Activated naive CD8-positive, alpha-beta T cell treated with anti-CD3 and anti-CD28 coated beads, Interleukin-2, amount 50 U/mL, for 24 hours (primary cell): ENCODE results near the gene LRRC71.

Experiments used
- ATAC-seq: fragments of 150-1000 bp; cut with Tn5 transposase; one replicate; pipeline ENCODE4 v1.10.0; 2021
- DNase-seq: peaks from one replicate; pipeline ENCODE4 v3.0.0; 2021
- H3K27ac Mint-ChIP-seq: one replicate; pipeline ENCODE4 v1.8.0; 2021; ENCODE audit warnings: mild to moderate bottlenecking, mixed read lengths
- H3K27me3 Mint-ChIP-seq: one replicate; pipeline ENCODE4 v1.8.0; 2021; ENCODE audit warnings: mixed read lengths
- H3K36me3 Mint-ChIP-seq: one replicate; pipeline ENCODE4 v1.8.0; 2021; ENCODE audit warnings: low read depth, mixed read lengths
- H3K4me1 Mint-ChIP-seq: one replicate; pipeline ENCODE4 v1.8.0; 2021; ENCODE audit warnings: mixed read lengths
- H3K4me3 Mint-ChIP-seq: one replicate; pipeline ENCODE4 v1.8.0; 2021; ENCODE audit warnings: mild to moderate bottlenecking, moderate library complexity, mixed read lengths
- H3K9me3 Mint-ChIP-seq: one replicate; pipeline ENCODE4 v1.8.0; 2021; ENCODE audit warnings: mixed read lengths

Gene LRRC71

GRCh38 chr1:156937883-156938282 lies 17.5 kb downstream of the LRRC71 start:
- ATAC-seq: no peak
- no peak for DNase-seq
- Mint-ChIP-seq H3K4me3 (no peak overlapping the region), H3K36me3 (no peaks in the 10 kb centered on the region), H3K27ac (no peak overlapping the region), H3K4me1 (no peaks in the 10 kb centered on the region), H3K9me3 (no peaks in the 10 kb centered on the region), H3K27me3 (no peaks in the 10 kb centered on the region)

- DNase-seq: no peak
- no peak for ATAC-seq
- Mint-ChIP-seq H3K4me3 (no peak overlapping the region), H3K9me3 (no peaks in the 10 kb centered on the region), H3K36me3 (no peaks in the 10 kb centered on the region), H3K27ac (no peak overlapping the region), H3K27me3 (no peaks in the 10 kb centered on the region), H3K4me1 (no peaks in the 10 kb centered on the region)
Observed at GRCh38 chr1:156938813-156939212, 18.4 kb downstream of the LRRC71 start.

GRCh38 chr1:156939786-156940334 lies 19.4 kb downstream of the LRRC71 start:
- ATAC-seq (no peak), DNase-seq (no peak)
- Mint-ChIP-seq H3K36me3 (no peaks in the 10 kb centered on the region), H3K27me3 (no peaks in the 10 kb centered on the region), H3K4me3 (no peak overlapping the region), H3K4me1 (no peaks in the 10 kb centered on the region), H3K9me3 (no peaks in the 10 kb centered on the region), H3K27ac (no peak overlapping the region)

- Mint-ChIP-seq H3K4me1 (no peaks in the 10 kb centered on the region), H3K9me3 (no peaks in the 10 kb centered on the region), H3K36me3 (no peaks in the 10 kb centered on the region), H3K27ac (no peak overlapping the region), H3K27me3 (no peaks in the 10 kb centered on the region), H3K4me3 (no peak overlapping the region)
- no peak for ATAC-seq
- DNase-seq: no peak
Observed at GRCh38 chr1:156941675-156942074, 21.2 kb downstream of the LRRC71 start.

- Mint-ChIP-seq H3K4me1 (no peaks in the 10 kb centered on the region), H3K36me3 (no peaks in the 10 kb centered on the region), H3K9me3 (no peaks in the 10 kb centered on the region), H3K4me3 (no peak overlapping the region), H3K27ac (no peak overlapping the region), H3K27me3 (no peaks in the 10 kb centered on the region)
- no peak for ATAC-seq
- DNase-seq: no peak
Observed at GRCh38 chr1:156942176-156942575, 21.7 kb downstream of the LRRC71 start.

GRCh38 chr1:156942576-156942975 lies 22.1 kb downstream of the LRRC71 start:
- ATAC-seq: no peak
- Mint-ChIP-seq H3K27me3 (no peaks in the 10 kb centered on the region), H3K27ac (no peak overlapping the region)

GRCh38 chr1:156943756-156944155 lies 23.3 kb downstream of the LRRC71 start:
- no peaks in the 10 kb centered on the region for H3K27me3 Mint-ChIP-seq
- no peak for ATAC-seq
- no peaks in the 10 kb centered on the region for H3K4me1 Mint-ChIP-seq
- no peak overlapping the region for H3K4me3 Mint-ChIP-seq
- H3K9me3 Mint-ChIP-seq: no peaks in the 10 kb centered on the region
- H3K36me3 Mint-ChIP-seq: no peaks in the 10 kb centered on the region
- no peak overlapping the region for H3K27ac Mint-ChIP-seq
- DNase-seq: no peak

More at GRCh38 chr1:156942576-156942975, 22.1 kb downstream of the LRRC71 start:
- no peak overlapping the region for H3K4me3 Mint-ChIP-seq
- no peak for DNase-seq
- H3K9me3 Mint-ChIP-seq: no peaks in the 10 kb centered on the region
- no peaks in the 10 kb centered on the region for H3K4me1 Mint-ChIP-seq
- H3K36me3 Mint-ChIP-seq: no peaks in the 10 kb centered on the region

- no peaks in the 10 kb centered on the region for H3K9me3 Mint-ChIP-seq
- no peaks in the 10 kb centered on the region for H3K4me1 Mint-ChIP-seq
- H3K27ac Mint-ChIP-seq: no peak overlapping the region
- no peaks in the 10 kb centered on the region for H3K36me3 Mint-ChIP-seq
- ATAC-seq (no peak), DNase-seq (no peak)
- H3K27me3 Mint-ChIP-seq: no peaks in the 10 kb centered on the region
- no peak overlapping the region for H3K4me3 Mint-ChIP-seq
Observed at GRCh38 chr1:156944268-156944667, 23.8 kb downstream of the LRRC71 start.

GRCh38 chr1:156944848-156945247 lies 24.4 kb downstream of the LRRC71 start:
- Mint-ChIP-seq H3K27ac (no peak overlapping the region), H3K4me3 (no peak overlapping the region), H3K36me3 (no peaks in the 10 kb centered on the region), H3K9me3 (no peaks in the 10 kb centered on the region), H3K27me3 (no peaks in the 10 kb centered on the region), H3K4me1 (no peaks in the 10 kb centered on the region)
- ATAC-seq: no peak
- DNase-seq: no peak

GRCh38 chr1:156945881-156946661 lies 25.6 kb downstream of the LRRC71 start:
- no peak for DNase-seq
- Mint-ChIP-seq H3K9me3 (no peaks in the 10 kb centered on the region), H3K4me1 (no peaks in the 10 kb centered on the region), H3K36me3 (no peaks in the 10 kb centered on the region), H3K4me3 (no peak overlapping the region), H3K27ac (no peak overlapping the region), H3K27me3 (no peaks in the 10 kb centered on the region)
- no peak for ATAC-seq

- Mint-ChIP-seq H3K9me3 (no peaks in the 10 kb centered on the region), H3K36me3 (no peaks in the 10 kb centered on the region), H3K27ac (no peak overlapping the region), H3K4me3 (no peak overlapping the region), H3K4me1 (no peaks in the 10 kb centered on the region), H3K27me3 (no peaks in the 10 kb centered on the region)
- ATAC-seq: no peak
- DNase-seq: no peak
Observed at GRCh38 chr1:156947127-156947526, 26.7 kb downstream of the LRRC71 start.

GRCh38 chr1:156947818-156948525 lies 27.5 kb downstream of the LRRC71 start:
- Mint-ChIP-seq H3K27ac (no peak overlapping the region), H3K36me3 (no peaks in the 10 kb centered on the region), H3K4me3 (no peak overlapping the region), H3K9me3 (no peaks in the 10 kb centered on the region), H3K27me3 (no peaks in the 10 kb centered on the region), H3K4me1 (no peaks in the 10 kb centered on the region)
- ATAC-seq (no peak), DNase-seq (no peak)

GRCh38 chr1:156948708-156949107 lies 28.3 kb downstream of the LRRC71 start:
- Mint-ChIP-seq H3K4me3 (no peak overlapping the region), H3K27ac (no peak overlapping the region), H3K27me3 (no peaks in the 10 kb centered on the region), H3K36me3 (no peaks in the 10 kb centered on the region), H3K4me1 (no peaks in the 10 kb centered on the region), H3K9me3 (no peaks in the 10 kb centered on the region)
- ATAC-seq: no peak
- no peak for DNase-seq

- no peaks in the 10 kb centered on the region for H3K36me3 Mint-ChIP-seq
- no peak overlapping the region for H3K4me3 Mint-ChIP-seq
- no peaks in the 10 kb centered on the region for H3K4me1 Mint-ChIP-seq
- no peak for ATAC-seq
- H3K27me3 Mint-ChIP-seq: no peaks in the 10 kb centered on the region
- no peak overlapping the region for H3K27ac Mint-ChIP-seq
- no peak for DNase-seq
- no peaks in the 10 kb centered on the region for H3K9me3 Mint-ChIP-seq
Observed at GRCh38 chr1:156949127-156949526, 28.7 kb downstream of the LRRC71 start.

- DNase-seq (no peak), ATAC-seq (no peak)
- Mint-ChIP-seq H3K4me3 (no peak overlapping the region), H3K27ac (no peak overlapping the region), H3K4me1 (no peaks in the 10 kb centered on the region), H3K27me3 (no peaks in the 10 kb centered on the region), H3K9me3 (no peaks in the 10 kb centered on the region), H3K36me3 (no peaks in the 10 kb centered on the region)
Observed at GRCh38 chr1:156951371-156951770, 30.9 kb downstream of the LRRC71 start.
